GM18907 (cell line): Measurements from ENCODE around the gene LMF2.
"Not testable (repeated sequence)": the region's sequence is repeated elsewhere in the genome, so short reads cannot be mapped to it uniquely, and the experiment has no call there.

Experiments used
- ATAC-seq: cut with Tn5 transposase; IDR thresholded peaks from one replicate; pipeline ENCODE4 v1.9.1; 2021; ENCODE audit warnings: mild to moderate bottlenecking, moderate library complexity; ENCODE audit not compliant: unreplicated experiment

LMF2 gene

GRCh38 chr22:50507421-50507990 is at the start of gene LMF2:
TSS of gene LMF2 (minus strand) at chr22:50507702. CDS start at chr22:50507675, 27 bp downstream.
- peak; percentile 50 for ATAC-seq

- ATAC-seq, result no peak
These were observed 49.2 kb upstream of the LMF2 start for GRCh38 chr22:50556703-50557102.

- no peak for ATAC-seq
These were observed 45.8 kb upstream of the LMF2 start for GRCh38 chr22:50553310-50553709.

- ATAC-seq, result no peak
These were observed 43.8 kb upstream of the LMF2 start for GRCh38 chr22:50551160-50551752.

- ATAC-seq, result no peak
These were observed 42.9 kb upstream of the LMF2 start for GRCh38 chr22:50550395-50550794.

GRCh38 chr22:50548921-50549790 is 41.7 kb upstream of the LMF2 start:
- ATAC-seq, result no peak

GRCh38 chr22:50548040-50548920 is 40.8 kb upstream of the LMF2 start:
- no peak for ATAC-seq

GRCh38 chr22:50547263-50547985 is 39.9 kb upstream of the LMF2 start:
- no peak for ATAC-seq

- ATAC-seq, result no peak
These were observed 39.1 kb upstream of the LMF2 start for GRCh38 chr22:50546326-50547262.

GRCh38 chr22:50545522-50546325 is 38.2 kb upstream of the LMF2 start, which contains the start of gene KLHDC7B:
TSS of gene KLHDC7B (plus strand) at chr22:50545899. CDS start at chr22:50546244, 345 bp downstream.
- ATAC-seq, result no peak

GRCh38 chr22:50544746-50545253 is 37.3 kb upstream of the LMF2 start:
- ATAC-seq, result no peak

GRCh38 chr22:50544078-50544745 is 36.7 kb upstream of the LMF2 start:
- no peak for ATAC-seq

- ATAC-seq, result no peak
These were observed 35.0 kb upstream of the LMF2 start for GRCh38 chr22:50542416-50542927.

GRCh38 chr22:50541667-50542026 is 34.1 kb upstream of the LMF2 start:
- not testable (repeated sequence) for ATAC-seq

GRCh38 chr22:50540381-50540780 is 32.9 kb upstream of the LMF2 start:
- no peak for ATAC-seq

GRCh38 chr22:50537765-50538164 is 30.3 kb upstream of the LMF2 start:
- no peak for ATAC-seq

GRCh38 chr22:50536226-50536625 is 28.7 kb upstream of the LMF2 start:
- ATAC-seq, result no peak
